SK-N-SH treated with all-trans-retinoic acid at 6 μM for 48 hours (cell line): ENCODE results near the gene EYA4.

Experiments
- ARNTL ChIP-seq: fragments of 450-650 bp; formaldehyde crosslinking; IDR thresholded peaks from 2 replicates; pipeline ENCODE4 v1.5.0; 2020; ENCODE audit warnings: low read depth, mild to moderate bottlenecking, moderate library complexity, borderline replicate concordance
- CREB5 ChIP-seq: fragments of 250-450 bp; sonication (Bioruptor Pico); IDR thresholded peaks from 2 replicates; pipeline ENCODE4 v1.5.1; 2020; ENCODE audit warnings: low read depth, mild to moderate bottlenecking, moderate library complexity
- CSDC2 ChIP-seq: fragments of 250-450 bp; sonication (Bioruptor Pico); IDR thresholded peaks from 2 replicates; pipeline ENCODE4 v1.5.0; 2020; ENCODE audit warnings: mild to moderate bottlenecking, moderate library complexity
- PATZ1 ChIP-seq: fragments of 250-450 bp; sonication (Bioruptor Pico); IDR thresholded peaks from 2 replicates; pipeline ENCODE4 v1.8.0; 2020; ENCODE audit warnings: mild to moderate bottlenecking, moderate library complexity, borderline replicate concordance
- RARB ChIP-seq: fragments of 250-450 bp; sonication (Bioruptor Pico); IDR thresholded peaks from 2 replicates; pipeline ENCODE4 v1.8.0; 2021; ENCODE audit warnings: mild to moderate bottlenecking, moderate library complexity
- TCF4 ChIP-seq: fragments of 250-450 bp; sonication (Bioruptor Pico); IDR thresholded peaks from 2 replicates; pipeline ENCODE4 v1.8.0; 2021; ENCODE audit warnings: mild to moderate bottlenecking, moderate library complexity, borderline replicate concordance
- TOX ChIP-seq: fragments of 250-450 bp; sonication (Bioruptor Pico); IDR thresholded peaks from 2 replicates; pipeline ENCODE4 v1.8.0; 2021; ENCODE audit warnings: mild to moderate bottlenecking, moderate library complexity, borderline replicate concordance
- ZC3H10 ChIP-seq: fragments of 250-450 bp; sonication (Bioruptor Pico); IDR thresholded peaks from 2 replicates; pipeline ENCODE4 v1.5.1; 2021; ENCODE audit warnings: mild to moderate bottlenecking, moderate library complexity
- ZFP30 ChIP-seq: fragments of 450-650 bp; formaldehyde crosslinking; IDR thresholded peaks from 2 replicates; pipeline ENCODE4 v1.5.0; 2022; ENCODE audit warnings: mild to moderate bottlenecking, moderate library complexity

GRCh38 chr6:133225560-133225959 is 15.6 kb upstream of the EYA4 start:
- no peak for TF ChIP-seq CSDC2 (CRISPR knock-in tag)
- no peak for TF ChIP-seq PATZ1 (CRISPR knock-in tag)
- no peak for TF ChIP-seq RARB (CRISPR knock-in tag)
- TF ChIP-seq ZC3H10 (CRISPR knock-in tag), result no peak
- TF ChIP-seq TCF4 (CRISPR knock-in tag), result no peak
- TF ChIP-seq CREB5 (CRISPR knock-in tag), result no peak
- TF ChIP-seq ARNTL (CRISPR knock-in tag), result no peak
- no peak for TF ChIP-seq ZFP30 (CRISPR knock-in tag)
- no peak for TF ChIP-seq TOX (CRISPR knock-in tag)
